Psoas muscle (tissue), 8 donors: ENCODE data around the gene ELFN1. TPM values are rescaled to one million over a fixed set of nuclear protein-coding genes. Genes with fewer than 3 reads are reported as not detected.

Source experiments
- ATAC-seq, 4 donors: fragments of 200-7000 bp; cut with Tn5 transposase; one replicate each; pipeline ENCODE4 v1.9.1; 2020; ENCODE audit warnings: moderate library complexity in 3 of 4, mild to moderate bottlenecking in 2 of 4
- DNase-seq, 2 donors: peaks; one replicate each; pipeline ENCODE4 v3.0.0-alpha.2; 2020
- H3K27ac ChIP-seq: fragments of 200-600 bp; one replicate; pipeline ENCODE4 v1.8.0; 2022
- H3K27me3 ChIP-seq, 3 donors: fragments of 200-600 bp in 1 of 3; one replicate each; pipeline versions ENCODE4 v1.6.1 to v1.8.0; 2013 to 2022; ENCODE audit warnings: low read length in 2 of 3, mild to moderate bottlenecking in 2 of 3, moderate library complexity in 1 of 3; ENCODE audit not compliant: insufficient read depth in 3 of 3
- H3K36me3 ChIP-seq, 2 donors: fragments of 200-600 bp in 1 of 2; one replicate each; pipeline versions ENCODE4 v1.6.1 to v1.8.0; 2013 to 2022; ENCODE audit warnings: low read depth in 1 of 2, mild to moderate bottlenecking in 1 of 2, moderate library complexity in 1 of 2; ENCODE audit not compliant: insufficient read depth in 1 of 2
- H3K4me1 ChIP-seq: fragments of 200-600 bp; one replicate; pipeline ENCODE4 v1.8.0; 2022
- H3K4me3 ChIP-seq: fragments of 200-600 bp; one replicate; pipeline ENCODE4 v1.8.0; 2022; ENCODE audit warnings: mild to moderate bottlenecking
- H3K9me3 ChIP-seq: fragments of 200-600 bp; one replicate; pipeline ENCODE4 v1.8.0; 2022
- whole genome bisulfite sequencing, 3 donors: extraction: QIAGEN DNeasy Blood & Tissue Kit; methylation state at CpG; one replicate each; pipeline versions ENCODE4 v1.1.6 to v1.1.7; 2013; 5-methylcytosine and 5-hydroxymethylcytosine counted together
- intact Hi-C, 2 donors: fragments of 100-400 bp; cut with DNase I; formaldehyde crosslinking; loops; one replicate each; pipeline versions ENCODE4 v1.11.0 to v1.14.2; 2022
- polyA plus RNA-seq, 3 donors: library from polyadenylated mRNA; stranded (reverse); fragments of 200-250 nt; gene quantifications; one replicate each; pipeline ENCODE4 v1.2.3, GENCODE V29; 2013
- total RNA-seq, 4 donors: library from RNA; stranded (reverse); fragmentation: NEBNext Ultra II Directional in 2 of 4; extraction: Animal tissue kit (Norgen Biotek cat#: 25700) in 2 of 4; gene quantifications; one replicate each; pipeline versions ENCODE4 v1.2.1 to v1.2.4, GENCODE V29; 2021 to 2023
- TF ChIP-seq, protein P1 (sequence below): fragments of 200-600 bp; IDR thresholded peaks from one replicate; pipeline ENCODE4 v1.8.0; 2022; ENCODE audit warnings: antibody characterized with exemption
- donor health status: healthy with polysubstance abuse.
- donor health status: DM: no; HTN: no; CAD: no; lungs with moderate emphysema.
- donor health status: Bipolar disorder and iron deficiency.
- donor health status: healthy.
- donor health status: DM: yes; HTN: yes; CAD: no.
- donor health status: DM: no; HTN: no; CAD: no.
- donor health status: DM: no; HTN: no; CAD: no.
- donor health status: DM: yes; HTN: yes; CAD: no.

Gene ELFN1
- total and polyA plus RNA-seq, 7 donors: 0.11 to 0.87 (median 0.64) TPM

GRCh38 chr7:1623810-1624209 lies 46.3 kb upstream of the ELFN1 start:
- no peaks in the 10 kb centered on the region for H3K36me3 ChIP-seq
- intact Hi-C loops: no loop called here
- WGBS, 3 donors: 73 to 79% (median 78%) methylated on average over 13 of the region's 13 CpGs
- H3K27me3 ChIP-seq: peaks cover 0 to 5% (median 2%) of the 10 kb centered on the region in 3 donors
- no peak overlapping the region for H3K27ac ChIP-seq
- TF ChIP-seq, protein P1, sequence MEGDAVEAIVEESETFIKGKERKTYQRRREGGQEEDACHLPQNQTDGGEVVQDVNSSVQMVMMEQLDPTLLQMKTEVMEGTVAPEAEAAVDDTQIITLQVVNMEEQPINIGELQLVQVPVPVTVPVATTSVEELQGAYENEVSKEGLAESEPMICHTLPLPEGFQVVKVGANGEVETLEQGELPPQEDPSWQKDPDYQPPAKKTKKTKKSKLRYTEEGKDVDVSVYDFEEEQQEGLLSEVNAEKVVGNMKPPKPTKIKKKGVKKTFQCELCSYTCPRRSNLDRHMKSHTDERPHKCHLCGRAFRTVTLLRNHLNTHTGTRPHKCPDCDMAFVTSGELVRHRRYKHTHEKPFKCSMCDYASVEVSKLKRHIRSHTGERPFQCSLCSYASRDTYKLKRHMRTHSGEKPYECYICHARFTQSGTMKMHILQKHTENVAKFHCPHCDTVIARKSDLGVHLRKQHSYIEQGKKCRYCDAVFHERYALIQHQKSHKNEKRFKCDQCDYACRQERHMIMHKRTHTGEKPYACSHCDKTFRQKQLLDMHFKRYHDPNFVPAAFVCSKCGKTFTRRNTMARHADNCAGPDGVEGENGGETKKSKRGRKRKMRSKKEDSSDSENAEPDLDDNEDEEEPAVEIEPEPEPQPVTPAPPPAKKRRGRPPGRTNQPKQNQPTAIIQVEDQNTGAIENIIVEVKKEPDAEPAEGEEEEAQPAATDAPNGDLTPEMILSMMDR: no peak
- DNase-seq (no peak), ATAC-seq (no peak)
- no peaks in the 10 kb centered on the region for H3K4me1 ChIP-seq
- no peaks in the 10 kb centered on the region for H3K9me3 ChIP-seq
- H3K4me3 ChIP-seq: no peak overlapping the region

DNA sequence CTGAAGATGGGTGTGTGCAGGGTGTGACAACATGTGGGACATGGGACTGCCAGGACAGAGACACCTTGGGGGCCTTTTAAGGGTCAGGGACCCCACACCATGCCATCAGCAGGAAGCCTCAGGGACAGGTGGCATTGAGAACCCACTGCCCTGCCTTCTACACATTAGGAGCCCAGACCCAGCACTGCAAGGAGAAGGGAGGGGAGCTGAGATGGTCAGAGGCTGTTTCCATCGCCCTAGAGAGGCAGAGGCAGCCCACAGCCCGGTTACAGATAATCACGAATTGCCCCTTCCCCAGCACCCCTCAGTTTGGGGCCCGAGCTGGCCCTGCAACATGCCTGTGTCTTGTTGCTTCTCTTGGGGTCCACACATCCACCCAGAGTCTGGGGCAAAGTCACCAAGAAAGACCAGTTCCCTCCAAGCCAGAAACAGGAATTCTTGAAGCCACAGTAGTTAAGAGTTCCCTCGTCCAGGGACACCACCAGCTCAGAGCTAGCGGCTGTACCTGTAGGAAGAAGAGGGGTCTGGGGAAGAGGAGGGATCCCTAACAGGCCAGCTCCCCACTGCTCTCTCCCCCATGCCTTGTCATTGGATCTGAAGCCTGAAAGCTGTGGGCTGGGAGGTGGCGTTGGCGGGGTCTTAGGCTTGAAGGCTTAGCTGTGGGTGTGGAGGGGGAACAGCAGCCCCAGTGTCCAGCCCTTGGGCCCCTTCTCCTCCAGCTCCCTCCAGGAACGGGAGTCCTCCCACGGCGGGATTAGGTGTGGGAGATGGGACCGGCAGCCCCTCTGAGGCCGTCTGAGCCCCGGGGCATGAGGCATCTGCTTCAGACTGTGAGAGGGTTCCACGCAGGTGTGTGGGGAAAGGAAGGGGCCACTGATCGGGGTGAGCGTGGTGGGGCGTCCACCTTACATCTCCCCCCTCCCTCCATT lies 44.8 kb upstream of the ELFN1 start:
- ATAC-seq (no peak), DNase-seq (no peak)
- H3K4me1 ChIP-seq: no peaks in the 10 kb centered on the region
- H3K27me3 ChIP-seq: peaks cover 0 to 2% (median 0%) of the 10 kb centered on the region in 3 donors
- 64 to 72% (median 71%) methylated on average over 18 of the region's 18 CpGs for WGBS, 3 donors
- intact Hi-C loops: no loop called here
- H3K27ac ChIP-seq: no peak overlapping the region
- H3K4me3 ChIP-seq: no peak overlapping the region
- H3K9me3 ChIP-seq: peaks cover 2% of the 10 kb centered on the region
- TF ChIP-seq, protein P1: no peak
- H3K36me3 ChIP-seq: no peaks in the 10 kb centered on the region

- 73 to 78% (median 76%) methylated on average over 1 of the region's 1 CpG for WGBS, 3 donors
- no peak overlapping the region for H3K27ac ChIP-seq
- no peak for ATAC-seq
- H3K27me3 ChIP-seq: no peaks in the 10 kb centered on the region
- no peak for DNase-seq
- H3K9me3 ChIP-seq: peaks cover 2% of the 10 kb centered on the region
- no peaks in the 10 kb centered on the region for H3K4me1 ChIP-seq
- intact Hi-C loops: no loop called here
- no peaks in the 10 kb centered on the region for H3K36me3 ChIP-seq
- no peak overlapping the region for H3K4me3 ChIP-seq
- TF ChIP-seq, protein P1: no peak
Measured at GRCh38 chr7:1626769-1627168, 43.3 kb upstream of the ELFN1 start.

- no peaks in the 10 kb centered on the region for H3K4me1 ChIP-seq
- H3K9me3 ChIP-seq: peaks cover 2% of the 10 kb centered on the region
- WGBS, 3 donors: 87 to 96% (median 94%) methylated on average over 3 of the region's 3 CpGs
- TF ChIP-seq, protein P1: no peak
- intact Hi-C loops: no loop called here
- no peak for DNase-seq
- no peak for ATAC-seq
- no peaks in the 10 kb centered on the region for H3K27me3 ChIP-seq
- H3K4me3 ChIP-seq: no peak overlapping the region
- no peak overlapping the region for H3K27ac ChIP-seq
- no peaks in the 10 kb centered on the region for H3K36me3 ChIP-seq
Measured at GRCh38 chr7:1630700-1631336, 39.3 kb upstream of the ELFN1 start.
